HCT116 (cell line): ENCODE measurements around the gene MRRF. TPM values are rescaled to one million over a fixed set of nuclear protein-coding genes. Genes with fewer than 3 reads are reported as not detected.

Source experiments
- ATAC-seq: fragments of 200-7000 bp; cut with Tn5 transposase; 2 replicates; pipeline ENCODE4 v1.9.1; 2020; ENCODE audit warnings: mild to moderate bottlenecking, moderate library complexity
- BruUV-seq: library from RNA; stranded (reverse); fragments of 400-500 nt; replicated peaks from 2 replicates; lab custom pipeline; 2021; lab: Mats Ljungman, UMichigan
- CTCF ChIA-PET: fragments of 300-600 bp; sonication (Branson Sonifier 250); formaldehyde crosslinking; loops from one replicate; lab custom pipeline; 2021; ENCODE audit warnings: antibody characterized with exemption; lab: Charles Lee
- POLR2A ChIA-PET: fragments of 300-600, 350-600 bp; sonication (Branson Sonifier 250); formaldehyde crosslinking; loops from one replicate; lab custom pipeline; 2021; ENCODE audit warnings: antibody characterized with exemption; lab: Charles Lee
- RAD21 ChIA-PET, 2 experiments: fragments of 300-600 bp; sonication (Branson Sonifier 250); formaldehyde crosslinking; loops; one replicate each; lab custom pipeline; 2023; ENCODE audit warnings: low total read pairs in 2 of 2; ENCODE audit not compliant: uncharacterized antibody in 2 of 2, unreplicated experiment in 2 of 2, low non-redundant PET in 1 of 2; lab: Charles Lee
- DNase-seq: peaks from one replicate; pipeline ENCODE4 v3.0.0-alpha.2; 2010; ENCODE audit warnings: low read depth, low spot score
- H2AFZ ChIP-seq: fragments of 200-600 bp; shearing (Covaris generic), sonication (generic); 2 replicates; pipeline ENCODE4 v1.6.1; 2017; ENCODE audit warnings: low read depth, mixed run types, mixed read lengths, antibody characterized with exemption, low read length; ENCODE audit not compliant: poor library complexity, severe bottlenecking
- H3K27ac ChIP-seq: 2 replicates; pipeline ENCODE4 v1.5.1; 2012; ENCODE audit warnings: low read depth, low read length
- H3K27me3 ChIP-seq: fragments of 200-600 bp; sonication (generic); 2 replicates; pipeline ENCODE4 v1.6.1; 2016; ENCODE audit warnings: mixed run types, low read length, mixed read lengths; ENCODE audit not compliant: insufficient read depth
- H3K36me3 ChIP-seq, 2 experiments: fragments of 200-500 bp in 1 of 2; fragments of 200-600 bp in 1 of 2; sonication (Bioruptor generic) in 1 of 2; sonication (generic) in 1 of 2; 2 replicates each; pipeline versions ENCODE4 v1.5.1 to v1.6.1; 2014 to 2016; ENCODE audit warnings: low read length in 2 of 2, inconsistent platforms in 1 of 2, mixed read lengths in 1 of 2, mixed run types in 1 of 2; ENCODE audit not compliant: insufficient read depth in 2 of 2, control insufficient read depth in 1 of 2
- H3K4me1 ChIP-seq, 2 experiments: fragments of 200-600 bp in 1 of 2; sonication (generic) in 1 of 2; 2 replicates each; pipeline versions ENCODE4 v1.5.1 to v1.6.1; 2012 to 2017; ENCODE audit warnings: low read length in 2 of 2, inconsistent platforms in 1 of 2, mild to moderate bottlenecking in 1 of 2, mixed read lengths in 1 of 2, mixed run types in 1 of 2, moderate library complexity in 1 of 2; ENCODE audit not compliant: insufficient read depth in 2 of 2, control insufficient read depth in 1 of 2
- H3K4me2 ChIP-seq: fragments of 200-600 bp; sonication (generic); 2 replicates; pipeline ENCODE4 v1.6.1; 2017; ENCODE audit warnings: mixed run types, low read length, mixed read lengths
- H3K4me3 ChIP-seq, 2 experiments: fragments of 200-600 bp in 1 of 2; sonication (generic) in 1 of 2; replicated peaks in 1 of 2; 2 replicates each; pipeline ENCODE4 v1.5.1; 2011 to 2016; ENCODE audit warnings: low read length in 2 of 2, control low read depth in 1 of 2, low read depth in 1 of 2, mild to moderate bottlenecking in 1 of 2, mixed read lengths in 1 of 2, mixed run types in 1 of 2
- H3K79me2 ChIP-seq: fragments of 200-600 bp; sonication (generic); 2 replicates; pipeline ENCODE4 v1.6.1; 2017; ENCODE audit warnings: mild to moderate bottlenecking, mixed run types, low read length, moderate library complexity, mixed read lengths; ENCODE audit not compliant: insufficient read depth
- H3K9ac ChIP-seq: fragments of 200-600 bp; sonication (generic); 2 replicates; pipeline ENCODE4 v1.6.1; 2016; ENCODE audit warnings: low read length, mixed read lengths
- H3K9me2 ChIP-seq: fragments of 200-600 bp; sonication (generic), shearing (Covaris generic); 2 replicates; pipeline ENCODE4 v1.6.1; 2017; ENCODE audit warnings: mixed run types, mild to moderate bottlenecking, moderate library complexity; ENCODE audit not compliant: insufficient read depth
- H3K9me3 ChIP-seq, 2 experiments: fragments of 200-500 bp in 1 of 2; fragments of 200-600 bp in 1 of 2; sonication (Bioruptor generic) in 1 of 2; sonication (generic) in 1 of 2; 2 replicates each; pipeline ENCODE4 v1.6.1; 2014 to 2017; ENCODE audit warnings: low read length in 2 of 2, mixed read lengths in 2 of 2, inconsistent platforms in 1 of 2, low read depth in 1 of 2, mild to moderate bottlenecking in 1 of 2, mixed run types in 1 of 2, moderate library complexity in 1 of 2; ENCODE audit not compliant: control insufficient read depth in 1 of 2, insufficient read depth in 1 of 2
- H4K20me1 ChIP-seq: fragments of 200-600 bp; sonication (generic), shearing (Covaris generic); 2 replicates; pipeline ENCODE4 v1.6.1; 2017; ENCODE audit warnings: mixed run types, mild to moderate bottlenecking, moderate library complexity; ENCODE audit not compliant: insufficient read depth
- EGR1 ChIP-seq: IDR thresholded peaks from 2 replicates; pipeline ENCODE4 v1.6.1; 2012; ENCODE audit warnings: low read depth
- ELF1 ChIP-seq: IDR thresholded peaks from 2 replicates; pipeline ENCODE4 v1.6.1; 2012; ENCODE audit warnings: low read depth, borderline replicate concordance
- FOSL1 ChIP-seq: IDR thresholded peaks from 2 replicates; pipeline ENCODE4 v1.6.1; 2012; ENCODE audit warnings: low read depth
- JUND ChIP-seq: IDR thresholded peaks from 2 replicates; pipeline ENCODE4 v1.6.1; 2012
- POLR2AphosphoS5 ChIP-seq: IDR thresholded peaks from 2 replicates; pipeline ENCODE4 v1.6.1; 2011; ENCODE audit warnings: mild to moderate bottlenecking, low read depth, low read length, moderate library complexity
- RAD21 ChIP-seq: IDR thresholded peaks from 2 replicates; pipeline ENCODE4 v1.6.1; 2012; ENCODE audit warnings: low read depth, mild to moderate bottlenecking
- SIN3A ChIP-seq: IDR thresholded peaks from 2 replicates; pipeline ENCODE4 v1.6.1; 2012; ENCODE audit warnings: low read depth
- SP1 ChIP-seq: IDR thresholded peaks from 2 replicates; pipeline ENCODE4 v1.6.1; 2012; ENCODE audit warnings: low read depth
- SRF ChIP-seq: IDR thresholded peaks from 2 replicates; pipeline ENCODE4 v1.6.1; 2012; ENCODE audit warnings: low read depth
- YY1 ChIP-seq: IDR thresholded peaks from 2 replicates; pipeline ENCODE4 v1.6.1; 2011; ENCODE audit warnings: low read length, low read depth, moderate library complexity, mild to moderate bottlenecking; ENCODE audit not compliant: insufficient replicate concordance; ENCODE audit errors: extremely low read depth
- ZFX ChIP-seq: fragments of 450-650 bp; IDR thresholded peaks from 2 replicates; pipeline ENCODE4 v1.6.1; 2017
- ZNF274 ChIP-seq: fragments of 200-500 bp; sonication (Bioruptor generic); IDR thresholded peaks from 2 replicates; pipeline ENCODE4 v1.6.1; 2014; ENCODE audit warnings: mild to moderate bottlenecking, low read depth, low read length, inconsistent platforms
- intact Hi-C: fragments of 100-400 bp; cut with micrococcal nuclease; formaldehyde crosslinking; loops from 2 replicates; pipeline ENCODE4 v1.10.0; 2022
- total RNA-seq: library from RNA; stranded (reverse); gene quantifications from one replicate; pipeline ENCODE4 v1.2.1, GENCODE V29; 2021; ENCODE audit not compliant: unreplicated experiment
- TF ChIP-seq, protein P1 (sequence below): IDR thresholded peaks from 2 replicates; pipeline ENCODE4 v1.6.1; 2012
- TF ChIP-seq, protein P2 (sequence below): IDR thresholded peaks from 2 replicates; pipeline ENCODE4 v1.6.1; 2011; ENCODE audit warnings: mild to moderate bottlenecking, low read length, moderate library complexity; ENCODE audit not compliant: insufficient replicate concordance; ENCODE audit errors: extremely low read depth
- TF ChIP-seq, protein P3 (sequence below): IDR thresholded peaks from 2 replicates; pipeline ENCODE4 v1.6.1; 2012; ENCODE audit warnings: low read depth

MRRF gene
- total RNA-seq, 1 experiment from 2014 or later: 88.6 TPM

DNA sequence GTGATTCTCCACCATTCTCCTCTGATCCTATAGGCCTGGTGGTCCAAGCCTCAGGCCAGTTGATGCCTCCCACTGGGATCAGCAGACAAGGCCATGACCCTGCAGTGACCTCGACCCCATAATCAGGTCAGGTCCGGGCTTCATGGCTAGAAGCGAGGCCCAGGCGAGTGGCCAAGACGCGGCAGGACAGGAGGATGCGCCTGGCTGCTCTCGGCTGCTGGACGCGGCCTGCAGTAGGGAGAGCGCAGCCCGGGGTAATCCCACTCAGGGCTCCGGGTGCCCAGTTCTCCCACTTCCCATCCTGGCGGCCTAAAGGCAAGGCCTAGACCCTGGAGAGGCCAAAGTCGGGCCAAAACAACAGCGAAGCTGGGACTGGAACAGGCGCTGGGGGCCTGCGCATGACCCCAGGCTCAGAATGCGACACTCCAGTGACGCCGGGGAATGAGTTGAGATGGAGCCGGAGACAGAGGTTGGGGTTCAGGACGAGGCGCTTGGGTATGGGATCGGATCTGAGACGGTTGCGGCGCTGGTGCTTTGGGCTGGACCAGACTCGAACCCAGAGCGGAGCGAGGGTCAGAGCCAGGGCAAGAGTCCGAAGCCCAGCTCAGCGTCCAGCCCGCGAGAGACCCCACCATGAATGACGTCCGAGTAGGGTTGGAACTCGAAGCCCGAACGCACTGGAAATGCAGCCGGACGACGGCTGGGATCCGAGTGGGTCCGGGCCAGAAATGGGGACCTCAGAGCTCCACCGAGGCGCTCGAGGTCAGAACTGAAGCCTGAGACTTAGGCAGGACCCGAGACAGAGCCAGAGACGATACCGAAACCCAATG lies 39.2 kb upstream of the MRRF start:
- no peak overlapping the region for H2AFZ ChIP-seq
- H3K27ac ChIP-seq: no peak overlapping the region
- intact Hi-C loops: no loop called here
- H4K20me1 ChIP-seq: no peaks in the 10 kb centered on the region
- H3K4me2 ChIP-seq: no peak overlapping the region
- H3K4me1 ChIP-seq: peaks cover 0 to 6% of the 10 kb centered on the region in 2 experiments; a peak in 1 of 4 replicates
- H3K4me3 ChIP-seq: no peak overlapping the region
- no peak overlapping the region for H3K9ac ChIP-seq
- H3K9me3 ChIP-seq: no peaks in the 10 kb centered on the region
- ChIA-PET RAD21 (no interaction called here), CTCF (no interaction called here), POLR2A (no interaction called here)
- peaks cover 7% of the 10 kb centered on the region; the same call in 1 of the 2 replicates for H3K27me3 ChIP-seq
- H3K36me3 ChIP-seq: no peaks in the 10 kb centered on the region
- BruUV-seq: no TSS peak
- no peaks in the 10 kb centered on the region for H3K79me2 ChIP-seq
- no peak for TF ChIP-seq FOSL1
- no peak for TF ChIP-seq ZNF274
- TF ChIP-seq, protein P1, sequence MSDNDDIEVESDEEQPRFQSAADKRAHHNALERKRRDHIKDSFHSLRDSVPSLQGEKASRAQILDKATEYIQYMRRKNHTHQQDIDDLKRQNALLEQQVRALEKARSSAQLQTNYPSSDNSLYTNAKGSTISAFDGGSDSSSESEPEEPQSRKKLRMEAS: no peak
- no peak for TF ChIP-seq RAD21
- no peak for TF ChIP-seq ELF1
- no peak for TF ChIP-seq YY1
- no peak for TF ChIP-seq SIN3A
- TF ChIP-seq EGR1: no peak
- no peak for TF ChIP-seq SP1
- no peak for TF ChIP-seq JUND
- TF ChIP-seq, protein P2, sequence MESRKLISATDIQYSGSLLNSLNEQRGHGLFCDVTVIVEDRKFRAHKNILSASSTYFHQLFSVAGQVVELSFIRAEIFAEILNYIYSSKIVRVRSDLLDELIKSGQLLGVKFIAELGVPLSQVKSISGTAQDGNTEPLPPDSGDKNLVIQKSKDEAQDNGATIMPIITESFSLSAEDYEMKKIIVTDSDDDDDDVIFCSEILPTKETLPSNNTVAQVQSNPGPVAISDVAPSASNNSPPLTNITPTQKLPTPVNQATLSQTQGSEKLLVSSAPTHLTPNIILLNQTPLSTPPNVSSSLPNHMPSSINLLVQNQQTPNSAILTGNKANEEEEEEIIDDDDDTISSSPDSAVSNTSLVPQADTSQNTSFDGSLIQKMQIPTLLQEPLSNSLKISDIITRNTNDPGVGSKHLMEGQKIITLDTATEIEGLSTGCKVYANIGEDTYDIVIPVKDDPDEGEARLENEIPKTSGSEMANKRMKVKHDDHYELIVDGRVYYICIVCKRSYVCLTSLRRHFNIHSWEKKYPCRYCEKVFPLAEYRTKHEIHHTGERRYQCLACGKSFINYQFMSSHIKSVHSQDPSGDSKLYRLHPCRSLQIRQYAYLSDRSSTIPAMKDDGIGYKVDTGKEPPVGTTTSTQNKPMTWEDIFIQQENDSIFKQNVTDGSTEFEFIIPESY: no peak
- TF ChIP-seq ZFX: no peak
- TF ChIP-seq SRF: no peak
- TF ChIP-seq, protein P3, sequence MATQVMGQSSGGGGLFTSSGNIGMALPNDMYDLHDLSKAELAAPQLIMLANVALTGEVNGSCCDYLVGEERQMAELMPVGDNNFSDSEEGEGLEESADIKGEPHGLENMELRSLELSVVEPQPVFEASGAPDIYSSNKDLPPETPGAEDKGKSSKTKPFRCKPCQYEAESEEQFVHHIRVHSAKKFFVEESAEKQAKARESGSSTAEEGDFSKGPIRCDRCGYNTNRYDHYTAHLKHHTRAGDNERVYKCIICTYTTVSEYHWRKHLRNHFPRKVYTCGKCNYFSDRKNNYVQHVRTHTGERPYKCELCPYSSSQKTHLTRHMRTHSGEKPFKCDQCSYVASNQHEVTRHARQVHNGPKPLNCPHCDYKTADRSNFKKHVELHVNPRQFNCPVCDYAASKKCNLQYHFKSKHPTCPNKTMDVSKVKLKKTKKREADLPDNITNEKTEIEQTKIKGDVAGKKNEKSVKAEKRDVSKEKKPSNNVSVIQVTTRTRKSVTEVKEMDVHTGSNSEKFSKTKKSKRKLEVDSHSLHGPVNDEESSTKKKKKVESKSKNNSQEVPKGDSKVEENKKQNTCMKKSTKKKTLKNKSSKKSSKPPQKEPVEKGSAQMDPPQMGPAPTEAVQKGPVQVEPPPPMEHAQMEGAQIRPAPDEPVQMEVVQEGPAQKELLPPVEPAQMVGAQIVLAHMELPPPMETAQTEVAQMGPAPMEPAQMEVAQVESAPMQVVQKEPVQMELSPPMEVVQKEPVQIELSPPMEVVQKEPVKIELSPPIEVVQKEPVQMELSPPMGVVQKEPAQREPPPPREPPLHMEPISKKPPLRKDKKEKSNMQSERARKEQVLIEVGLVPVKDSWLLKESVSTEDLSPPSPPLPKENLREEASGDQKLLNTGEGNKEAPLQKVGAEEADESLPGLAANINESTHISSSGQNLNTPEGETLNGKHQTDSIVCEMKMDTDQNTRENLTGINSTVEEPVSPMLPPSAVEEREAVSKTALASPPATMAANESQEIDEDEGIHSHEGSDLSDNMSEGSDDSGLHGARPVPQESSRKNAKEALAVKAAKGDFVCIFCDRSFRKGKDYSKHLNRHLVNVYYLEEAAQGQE: no peak
- no peak for TF ChIP-seq POLR2AphosphoS5
- no peaks in the 10 kb centered on the region for H3K9me2 ChIP-seq
- ATAC-seq (no peak), DNase-seq (no peak)
